ENCODE measurements around the gene SDF4. TPM values are rescaled to one million over a fixed set of nuclear protein-coding genes. Genes with fewer than 3 reads are reported as not detected.

SDF4 gene
- total RNA-seq, 4 donors from 2014 or later = 51.0 to 94.2 (median 79.4) TPM

DNA sequence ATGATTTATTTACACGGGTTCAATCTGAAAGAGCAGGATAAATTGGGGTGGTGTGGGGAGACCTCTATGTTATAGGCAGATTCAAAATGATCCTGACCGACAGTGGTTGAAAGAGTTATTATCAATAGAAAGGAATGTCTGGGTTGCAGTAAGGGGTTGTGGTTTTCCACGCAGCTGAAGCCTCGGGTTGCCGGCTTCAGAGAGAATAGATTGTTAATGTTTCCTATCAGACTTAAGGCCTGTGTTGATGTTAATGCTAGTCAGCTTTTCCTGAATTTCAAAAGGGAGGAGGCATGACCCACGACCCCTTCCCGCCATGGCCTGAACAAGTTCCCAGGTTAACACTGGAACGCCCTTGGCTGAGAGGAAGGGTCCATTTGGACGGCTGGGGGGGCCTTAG, 44.0 kb upstream of the SDF4 start:
- Histone ChIP-seq H3K36me3 (no peaks in the 10 kb centered on the region), H3K27ac (no peak overlapping the region), H3K9me3 (no peaks in the 10 kb centered on the region), H3K4me1 (peaks cover 26 to 28% of the 10 kb centered on the region in 2 donors), H3K27me3 (no peaks in the 10 kb centered on the region), H3K4me3 (no peak overlapping the region)
- TF ChIP-seq, protein P1, sequence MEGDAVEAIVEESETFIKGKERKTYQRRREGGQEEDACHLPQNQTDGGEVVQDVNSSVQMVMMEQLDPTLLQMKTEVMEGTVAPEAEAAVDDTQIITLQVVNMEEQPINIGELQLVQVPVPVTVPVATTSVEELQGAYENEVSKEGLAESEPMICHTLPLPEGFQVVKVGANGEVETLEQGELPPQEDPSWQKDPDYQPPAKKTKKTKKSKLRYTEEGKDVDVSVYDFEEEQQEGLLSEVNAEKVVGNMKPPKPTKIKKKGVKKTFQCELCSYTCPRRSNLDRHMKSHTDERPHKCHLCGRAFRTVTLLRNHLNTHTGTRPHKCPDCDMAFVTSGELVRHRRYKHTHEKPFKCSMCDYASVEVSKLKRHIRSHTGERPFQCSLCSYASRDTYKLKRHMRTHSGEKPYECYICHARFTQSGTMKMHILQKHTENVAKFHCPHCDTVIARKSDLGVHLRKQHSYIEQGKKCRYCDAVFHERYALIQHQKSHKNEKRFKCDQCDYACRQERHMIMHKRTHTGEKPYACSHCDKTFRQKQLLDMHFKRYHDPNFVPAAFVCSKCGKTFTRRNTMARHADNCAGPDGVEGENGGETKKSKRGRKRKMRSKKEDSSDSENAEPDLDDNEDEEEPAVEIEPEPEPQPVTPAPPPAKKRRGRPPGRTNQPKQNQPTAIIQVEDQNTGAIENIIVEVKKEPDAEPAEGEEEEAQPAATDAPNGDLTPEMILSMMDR (IDR thresholded peaks at IDR 0.05 in 4 of 5, conservative IDR thresholded peaks at IDR 0.05 in 1 of 5) = no peak
- no peak for TF ChIP-seq POLR2A (IDR thresholded peaks at IDR 0.05)
- DNase-seq = no peak
- no peak for ATAC-seq
- in situ Hi-C loops (cut with MboI; ENCODE audit: low sequenced_read_pairs in 4 of 4) (no loop called here), intact Hi-C loops (cut with DNase I; ENCODE audit: low total_unique reads) (no loop called here)

DNA sequence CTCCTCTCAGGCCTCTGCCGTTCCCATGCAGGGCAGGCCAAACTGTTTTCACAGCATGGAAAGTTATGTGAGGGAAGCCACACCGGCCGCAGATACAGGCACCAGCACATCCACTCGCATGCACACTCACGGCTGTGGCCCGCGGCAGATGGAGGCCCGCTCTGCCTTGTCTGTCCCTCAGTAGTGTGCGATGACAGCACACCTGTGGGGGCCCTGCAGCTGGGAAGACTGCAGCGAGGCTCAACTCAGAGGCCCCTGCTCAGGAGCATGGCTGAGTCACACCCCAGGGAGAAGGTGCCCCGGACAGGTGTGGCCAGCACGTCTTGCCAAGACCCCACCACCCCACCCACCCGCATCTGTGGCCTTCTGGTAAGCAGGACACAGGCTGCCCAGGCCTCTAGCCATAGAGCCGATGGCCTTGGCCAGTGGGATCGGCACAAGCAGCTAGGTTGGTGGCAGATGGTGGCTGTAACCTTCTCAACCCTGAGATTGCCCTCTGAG, 43.2 kb upstream of the SDF4 start:
- intact Hi-C loops (cut with DNase I; ENCODE audit: low total_unique reads) (loop anchor here (5.0 kb wide), 1 partner anchor 102 kb away; the partner anchor contains the start of gene AURKAIP1), in situ Hi-C loops (cut with MboI; ENCODE audit: low sequenced_read_pairs in 4 of 4) (loop anchor here in 2 of 4 donors (25.0 kb wide), 2 partner anchors 138 to 163 kb away; partner anchors contain the start of gene C1orf159 (in 1 of the 2))
- no peaks in the 10 kb centered on the region for H3K27me3 ChIP-seq
- H3K27ac ChIP-seq = no peak overlapping the region
- peaks cover 34 to 37% of the 10 kb centered on the region in 2 donors for H3K4me1 ChIP-seq
- H3K4me3 ChIP-seq = peak overlapping the region in 1 of 4 donors; percentile 84
- no peak for DNase-seq
- ATAC-seq = no peak
- no peaks in the 10 kb centered on the region for H3K9me3 ChIP-seq
- H3K36me3 ChIP-seq = no peaks in the 10 kb centered on the region
- TF ChIP-seq, protein P1 (IDR thresholded peaks at IDR 0.05 in 4 of 5, conservative IDR thresholded peaks at IDR 0.05 in 1 of 5) = no peak
- no peak for TF ChIP-seq POLR2A (IDR thresholded peaks at IDR 0.05)

DNA sequence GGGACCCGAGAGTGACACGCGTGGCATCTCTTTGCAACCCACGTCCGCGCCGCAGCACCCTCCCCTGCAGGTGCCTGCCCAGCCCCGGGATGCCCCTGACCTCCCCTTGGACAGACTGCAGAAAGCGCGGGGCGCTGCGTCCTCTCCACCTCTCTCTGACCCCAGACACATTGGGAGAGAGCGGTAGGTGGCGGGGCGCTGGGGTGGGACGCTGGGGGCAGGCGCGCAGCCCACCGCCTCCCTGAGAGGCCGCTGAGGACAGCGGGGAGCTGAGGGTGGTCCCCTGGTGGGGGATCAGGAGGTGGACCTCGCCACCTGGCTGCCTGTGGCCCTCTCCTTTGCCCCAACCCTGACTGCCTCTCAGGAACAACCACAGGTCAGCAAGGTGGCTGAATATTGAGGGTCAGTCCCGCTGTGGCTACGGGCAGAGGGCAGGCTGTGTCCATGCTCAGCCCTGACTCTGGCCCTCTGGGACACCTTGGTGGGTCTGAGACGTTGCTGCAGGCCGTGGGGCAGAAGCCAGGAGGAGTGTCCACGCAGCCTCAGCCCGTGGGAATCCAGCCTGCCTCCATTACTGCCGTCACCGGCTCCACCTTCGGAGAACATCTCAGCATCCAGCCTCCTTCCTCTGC, 42.6 kb upstream of the SDF4 start:
- peak overlapping the region; percentile 83 to 93 (median 90) for H3K27ac ChIP-seq
- ATAC-seq = peak in 1 of 2 donors; percentile 31
- H3K4me3 ChIP-seq = peak overlapping the region; percentile 79 to 92 (median 88)
- intact Hi-C loops (cut with DNase I; ENCODE audit: low total_unique reads) (loop anchor here (5.0 kb wide), 1 partner anchor 103 kb away; the partner anchor contains the start of gene AURKAIP1), in situ Hi-C loops (cut with MboI; ENCODE audit: low sequenced_read_pairs in 4 of 4) (loop anchor here in 2 of 4 donors (25.0 kb wide), 2 partner anchors 137 to 162 kb away; partner anchors contain the start of gene C1orf159 (in 1 of the 2))
- peaks cover 34 to 43% of the 10 kb centered on the region in 2 donors for H3K4me1 ChIP-seq
- no peak for TF ChIP-seq POLR2A (IDR thresholded peaks at IDR 0.05)
- TF ChIP-seq, protein P1 (IDR thresholded peaks at IDR 0.05 in 4 of 5, conservative IDR thresholded peaks at IDR 0.05 in 1 of 5) = no peak
- H3K27me3 ChIP-seq = no peaks in the 10 kb centered on the region
- H3K9me3 ChIP-seq = no peaks in the 10 kb centered on the region
- H3K36me3 ChIP-seq = no peaks in the 10 kb centered on the region
- no peak for DNase-seq

DNA sequence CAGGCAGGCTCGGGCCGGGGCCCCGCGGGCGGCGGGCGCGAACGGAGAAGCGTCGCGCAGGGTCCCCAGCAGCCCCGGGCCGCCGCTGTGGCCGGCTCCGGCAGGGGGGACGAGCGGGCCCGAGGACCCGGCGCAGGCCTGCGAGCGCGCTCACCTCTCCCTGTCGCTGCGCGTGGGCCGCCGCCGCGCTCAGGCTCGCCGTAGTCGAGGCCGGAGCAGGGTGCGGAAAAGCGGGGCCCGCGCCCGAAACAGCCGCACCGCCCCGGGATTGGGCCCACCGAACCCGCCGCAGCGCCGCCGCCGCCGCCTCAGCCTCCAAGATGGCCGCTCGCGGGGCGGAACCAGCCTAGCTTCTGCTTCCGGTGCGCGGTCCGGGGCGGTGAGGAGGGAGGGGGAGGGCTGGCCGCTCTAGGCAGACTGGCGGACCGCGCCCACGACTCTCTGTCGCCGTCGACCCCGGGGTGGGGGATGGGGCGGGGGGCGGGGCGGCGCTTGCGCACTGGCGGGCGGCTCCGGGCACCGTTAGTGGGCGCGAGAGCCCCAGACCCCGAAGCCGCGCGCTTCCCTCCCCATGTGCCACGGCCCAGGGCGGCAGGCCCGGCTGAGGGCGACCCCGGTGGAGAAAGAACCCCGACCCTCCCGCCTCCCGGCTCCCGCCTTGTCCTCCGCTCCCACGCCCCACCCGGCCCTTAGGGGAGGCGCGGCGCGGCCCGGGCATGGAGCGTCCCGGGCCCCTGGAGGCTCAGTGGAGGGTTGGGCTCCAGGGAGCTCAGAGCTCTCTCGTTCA, 41.9 kb upstream of the SDF4 start, which contains the start of gene UBE2J2:
Gene UBE2J2, minus strand, starts transcription at position 343 of the 787 bp plus-strand sequence. CDS start 5,862 bp downstream, outside the sequence.
- H3K27ac ChIP-seq = peak within 1 kb of the TSS; percentile 83 to 93 (median 90)
- in situ Hi-C loops (cut with MboI; ENCODE audit: low sequenced_read_pairs in 4 of 4) = loop anchor here in 2 of 4 donors (25.0 kb wide), 2 partner anchors 136 to 161 kb away; partner anchors contain the start of gene C1orf159 (in 1 of the 2)
- H3K27me3 ChIP-seq = no peaks in the 10 kb centered on the region
- no peaks in the 10 kb centered on the region for H3K36me3 ChIP-seq
- intact Hi-C loops (cut with DNase I; ENCODE audit: low total_unique reads) = loop anchor here (1.0 to 5.0 kb wide), 5 partner anchors 33 to 157 kb away; partner anchors contain the start of genes ACAP3, AURKAIP1, B3GALT6 and C1orf159
- ATAC-seq (peak; percentile 92 to 95), DNase-seq (peak; percentile 93)
- H3K4me1 ChIP-seq = peaks cover 34 to 43% of the 10 kb centered on the region in 2 donors
- H3K4me3 ChIP-seq = peak within 1 kb of the TSS; percentile 79 to 92 (median 88)
- H3K9me3 ChIP-seq = no peaks in the 10 kb centered on the region
- TF ChIP-seq, protein P1 (IDR thresholded peaks at IDR 0.05 in 4 of 5, conservative IDR thresholded peaks at IDR 0.05 in 1 of 5) = no peak
- TF ChIP-seq POLR2A (IDR thresholded peaks at IDR 0.05) = peak; percentile 75 to 88

Data from gastrocnemius medialis (tissue), 4 donors.